Stomach (tissue), 9 donors: ENCODE measurements around the gene NDEL1. TPM values are rescaled to one million over a fixed set of nuclear protein-coding genes. Genes with fewer than 3 reads are reported as not detected.

Source experiments
- DNase-seq, 2 donors: peaks; one replicate each; pipeline versions ENCODE4 v3.0.0 to v3.0.0-alpha.2; 2013 to 2019
- H3K27ac ChIP-seq, 5 donors: fragments of 200-600 bp in 4 of 5; sonication (generic) in 4 of 5; one replicate each; pipeline ENCODE4 v1.5.1; 2013 to 2019; ENCODE audit warnings: mild to moderate bottlenecking in 1 of 5, moderate library complexity in 1 of 5
- H3K27me3 ChIP-seq, 3 donors: fragments of 200-600 bp; sonication (generic); one replicate each; pipeline ENCODE4 v1.5.1; 2017 to 2019; ENCODE audit warnings: mixed run types in 1 of 3
- H3K36me3 ChIP-seq, 4 donors: fragments of 200-600 bp; sonication (generic); 1 replicate in 3 of 4; 2 replicates in 1 of 4; pipeline ENCODE4 v1.5.1; 2016 to 2019
- H3K4me1 ChIP-seq, 4 donors: fragments of 200-600 bp; sonication (generic); one replicate each; pipeline ENCODE4 v1.5.1; 2016 to 2019
- H3K4me3 ChIP-seq, 4 donors: fragments of 200-600 bp; sonication (generic) in 3 of 4; one replicate each; pipeline ENCODE4 v1.5.1; 2016 to 2019; ENCODE audit warnings: mild to moderate bottlenecking in 1 of 4
- H3K9me3 ChIP-seq, 4 donors: fragments of 200-600 bp; sonication (generic); one replicate each; pipeline ENCODE4 v1.5.1; 2016 to 2019
- EP300 ChIP-seq: sonication (generic); formaldehyde crosslinking; IDR thresholded peaks from one replicate; pipeline ENCODE4 v1.6.1; 2017; ENCODE audit warnings: antibody characterized with exemption
- POLR2A ChIP-seq, 4 donors: fragments of 450-650 bp; IDR thresholded peaks; one replicate each; pipeline ENCODE4 v1.6.1; 2016; ENCODE audit warnings: antibody characterized with exemption in 4 of 4, control low read depth in 2 of 4, mild to moderate bottlenecking in 1 of 4, moderate library complexity in 1 of 4
- POLR2AphosphoS5 ChIP-seq, 3 donors: sonication (generic); formaldehyde crosslinking; IDR thresholded peaks; one replicate each; pipeline ENCODE4 v1.6.1; 2016; ENCODE audit warnings: antibody characterized with exemption in 3 of 3
- WGBS, 5 donors: extraction: QIAGEN DNeasy Blood & Tissue Kit in 3 of 5; methylation state at CpG; one replicate each; pipeline versions ENCODE4 v1.1.5 to v1.1.7; 2013 to 2018; 5-methylcytosine and 5-hydroxymethylcytosine counted together
- intact Hi-C: fragments of 100-400 bp; cut with DNase I; formaldehyde crosslinking; loops from one replicate; pipeline ENCODE4 v1.15.1; 2023; ENCODE audit warnings: low total_unique reads
- polyA plus RNA-seq, 3 donors: library from polyadenylated mRNA; stranded (reverse); fragments of 200-250 nt; gene quantifications; one replicate each; pipeline ENCODE4 v1.2.3, GENCODE V29; 2013
- total RNA-seq, 5 donors: library from RNA; depleted of rRNA; stranded (reverse); fragments of >200 nt; gene quantifications; one replicate each; pipeline versions ENCODE4 v1.1.0 to v1.2.3, GENCODE V29; 2014 to 2016
- TF ChIP-seq, protein P1 (sequence below), 7 experiments: fragments of 450-650 bp in 4 of 7; fragments of 200-600 bp in 3 of 7; sonication (generic) in 3 of 7; IDR thresholded peaks; one replicate each; pipeline ENCODE4 v1.5.1; 2016 to 2019; ENCODE audit warnings: antibody characterized with exemption in 7 of 7, control low read depth in 2 of 7, mild to moderate bottlenecking in 1 of 7
- donor health status: healthy with polysubstance abuse.
- donor health status: Bipolar disorder and iron deficiency.
- donor health status: healthy.

NDEL1 gene
- total and polyA plus RNA-seq, 8 donors: 12.8 to 102 (median 42.9) TPM

DNA sequence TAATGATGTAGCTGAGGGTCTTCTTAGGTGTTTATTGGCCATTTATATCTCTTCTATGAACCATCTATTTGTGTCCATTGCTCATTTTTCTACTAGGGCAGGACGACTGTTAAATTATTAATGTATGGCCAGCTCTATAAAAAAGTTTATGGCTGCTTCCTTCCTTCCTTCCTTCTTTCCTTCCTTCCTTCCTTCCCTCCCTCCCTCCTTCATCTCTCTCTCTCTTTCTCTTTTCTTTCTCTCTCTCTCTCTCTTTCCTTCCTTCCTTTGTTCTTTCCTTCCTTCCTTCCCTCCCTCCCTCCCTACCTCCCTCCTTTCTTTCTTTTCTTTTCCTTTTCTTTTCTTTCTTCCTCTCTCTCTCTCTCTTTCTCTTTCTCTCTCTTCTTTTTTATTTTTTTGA is 17.2 kb upstream of the NDEL1 start:
- Histone ChIP-seq H3K9me3 (no peaks in the 10 kb centered on the region), H3K27me3 (peaks cover 0 to 22% (median 0%) of the 10 kb centered on the region in 3 donors), H3K4me3 (no peak overlapping the region), H3K36me3 (no peaks in the 10 kb centered on the region), H3K27ac (peak overlapping the region in 2 of 5 donors; percentile 39 to 55), H3K4me1 (peaks cover 6 to 29% (median 18%) of the 10 kb centered on the region in 4 donors)
- intact Hi-C loops: no loop called here
- DNase-seq: no peak
- TF ChIP-seq, protein P1, sequence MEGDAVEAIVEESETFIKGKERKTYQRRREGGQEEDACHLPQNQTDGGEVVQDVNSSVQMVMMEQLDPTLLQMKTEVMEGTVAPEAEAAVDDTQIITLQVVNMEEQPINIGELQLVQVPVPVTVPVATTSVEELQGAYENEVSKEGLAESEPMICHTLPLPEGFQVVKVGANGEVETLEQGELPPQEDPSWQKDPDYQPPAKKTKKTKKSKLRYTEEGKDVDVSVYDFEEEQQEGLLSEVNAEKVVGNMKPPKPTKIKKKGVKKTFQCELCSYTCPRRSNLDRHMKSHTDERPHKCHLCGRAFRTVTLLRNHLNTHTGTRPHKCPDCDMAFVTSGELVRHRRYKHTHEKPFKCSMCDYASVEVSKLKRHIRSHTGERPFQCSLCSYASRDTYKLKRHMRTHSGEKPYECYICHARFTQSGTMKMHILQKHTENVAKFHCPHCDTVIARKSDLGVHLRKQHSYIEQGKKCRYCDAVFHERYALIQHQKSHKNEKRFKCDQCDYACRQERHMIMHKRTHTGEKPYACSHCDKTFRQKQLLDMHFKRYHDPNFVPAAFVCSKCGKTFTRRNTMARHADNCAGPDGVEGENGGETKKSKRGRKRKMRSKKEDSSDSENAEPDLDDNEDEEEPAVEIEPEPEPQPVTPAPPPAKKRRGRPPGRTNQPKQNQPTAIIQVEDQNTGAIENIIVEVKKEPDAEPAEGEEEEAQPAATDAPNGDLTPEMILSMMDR (IDR thresholded peaks at IDR 0.05): no peak
- TF ChIP-seq POLR2AphosphoS5 (IDR thresholded peaks at IDR 0.05): no peak
- TF ChIP-seq EP300: no peak
- no peak for TF ChIP-seq POLR2A (IDR thresholded peaks at IDR 0.05)
- WGBS, 5 donors: 55 to 82% (median 67%) methylated on average over 1 of the region's 1 CpG

DNA sequence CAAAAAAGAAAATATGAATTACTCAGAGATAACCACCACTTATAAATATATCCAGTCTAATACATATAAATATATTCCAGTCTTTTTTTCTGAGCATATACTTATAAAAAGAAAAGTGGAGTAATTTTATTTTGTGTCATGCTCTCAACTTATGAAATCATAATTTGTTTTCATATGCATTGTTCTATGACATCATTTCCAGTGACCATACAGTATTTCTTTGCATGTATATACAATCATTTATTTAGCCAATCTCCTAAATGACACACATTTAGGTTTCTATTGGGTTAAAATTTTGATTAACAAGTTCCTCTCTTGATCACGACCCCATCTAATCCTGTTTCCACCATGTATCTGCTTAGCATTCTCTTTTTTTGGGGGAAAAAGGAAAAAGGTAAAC is 16.4 kb upstream of the NDEL1 start:
- 30 to 59% (median 41%) methylated on average over 1 of the region's 1 CpG for WGBS, 5 donors
- peaks cover 0 to 17% (median 0%) of the 10 kb centered on the region in 3 donors for H3K27me3 ChIP-seq
- TF ChIP-seq POLR2A (IDR thresholded peaks at IDR 0.05) (no peak), EP300 (no peak), POLR2AphosphoS5 (IDR thresholded peaks at IDR 0.05) (no peak)
- TF ChIP-seq, protein P1 (IDR thresholded peaks at IDR 0.05): no peak
- no peak overlapping the region for H3K4me3 ChIP-seq
- H3K27ac ChIP-seq: peak overlapping the region in 3 of 5 donors; percentile 68 to 81 (median 75)
- no peak for DNase-seq
- no peaks in the 10 kb centered on the region for H3K36me3 ChIP-seq
- intact Hi-C loops: no loop called here
- peaks cover 6 to 29% (median 18%) of the 10 kb centered on the region in 4 donors for H3K4me1 ChIP-seq
- H3K9me3 ChIP-seq: no peaks in the 10 kb centered on the region

DNA sequence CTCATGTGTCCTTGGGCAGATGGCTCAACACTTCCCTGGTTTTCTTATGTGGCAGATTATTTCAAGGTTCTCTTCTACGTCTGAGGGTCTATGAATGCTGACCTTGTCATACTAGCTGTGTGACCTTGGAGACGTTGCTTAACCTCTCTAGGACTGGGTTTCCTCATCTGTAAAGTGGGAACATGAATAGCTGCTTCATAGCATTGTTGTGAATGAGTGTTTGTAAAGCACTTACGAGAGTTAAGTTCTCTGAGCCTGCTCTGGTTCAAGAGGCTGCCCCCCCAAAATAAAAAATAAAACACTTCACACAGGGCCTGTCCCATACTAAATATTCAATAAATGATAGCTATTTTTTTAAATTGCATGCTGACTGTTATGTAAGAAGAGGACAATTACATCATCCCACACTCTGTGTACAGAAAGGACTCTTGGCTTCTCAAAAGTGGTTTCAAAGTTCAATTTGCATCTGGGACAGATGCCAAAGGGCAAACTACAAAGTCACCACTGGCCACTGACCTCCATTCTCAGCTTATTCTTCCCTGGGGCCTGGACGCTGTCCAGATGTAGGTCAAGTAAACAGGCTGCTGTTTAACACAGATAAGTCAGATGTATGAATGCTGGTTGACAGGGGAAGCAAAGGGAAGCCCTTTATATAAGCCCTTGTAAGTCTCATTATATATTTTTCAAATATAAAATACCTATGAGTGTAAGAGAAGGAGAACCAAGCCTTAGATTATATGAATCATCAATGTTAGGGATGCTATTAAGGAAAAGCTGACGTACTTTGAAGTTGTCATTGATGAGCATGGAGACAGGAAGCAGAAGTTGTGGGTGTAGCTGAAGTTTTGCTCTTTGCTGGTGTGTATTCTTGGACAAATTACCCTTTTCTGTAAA is 15.4 kb upstream of the NDEL1 start:
- WGBS, 5 donors: 11 to 18% (median 15%) methylated on average over 5 of the region's 5 CpGs
- H3K4me3 ChIP-seq: no peak overlapping the region

DNA sequence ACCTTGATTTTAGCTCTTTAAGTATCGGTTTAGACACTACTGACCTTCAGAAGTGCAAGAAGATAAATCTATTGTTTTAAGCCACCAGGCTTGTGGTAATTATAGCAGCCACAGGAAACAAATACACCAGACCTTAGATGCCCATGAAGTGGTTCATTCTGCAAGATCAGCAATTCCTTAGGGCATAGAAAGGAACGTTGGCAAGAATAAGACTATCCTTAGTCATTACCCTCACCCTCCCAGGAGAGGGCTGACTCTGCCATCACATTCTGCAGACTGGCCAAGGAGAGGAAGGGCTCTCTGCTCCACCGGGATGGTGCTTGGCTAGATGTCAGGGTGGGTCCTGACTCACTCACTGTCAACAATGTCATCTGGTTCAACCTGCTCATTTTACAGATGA is 14.1 kb upstream of the NDEL1 start:
- no peaks in the 10 kb centered on the region for H3K27me3 ChIP-seq
- intact Hi-C loops: no loop called here
- H3K9me3 ChIP-seq: no peaks in the 10 kb centered on the region
- DNase-seq: no peak
- no peak overlapping the region for H3K4me3 ChIP-seq
- H3K4me1 ChIP-seq: peaks cover 6 to 33% (median 23%) of the 10 kb centered on the region in 4 donors
- TF ChIP-seq EP300 (no peak), POLR2A (IDR thresholded peaks at IDR 0.05) (no peak), POLR2AphosphoS5 (IDR thresholded peaks at IDR 0.05) (no peak)
- TF ChIP-seq, protein P1 (IDR thresholded peaks at IDR 0.05): no peak
- WGBS, 5 donors: 40 to 57% (median 52%) methylated on average over 3 of the region's 3 CpGs
- H3K27ac ChIP-seq: peak overlapping the region in 3 of 5 donors; percentile 68 to 81 (median 75)
- H3K36me3 ChIP-seq: no peaks in the 10 kb centered on the region

More for the DNA sequence above, 15.4 kb upstream of the NDEL1 start:
- Histone ChIP-seq H3K36me3 (no peaks in the 10 kb centered on the region), H3K4me1 (peaks cover 6 to 29% (median 18%) of the 10 kb centered on the region in 4 donors), H3K27ac (peak overlapping the region in 4 of 5 donors; percentile 47 to 81 (median 72)), H3K27me3 (peaks cover 0 to 9% (median 0%) of the 10 kb centered on the region in 3 donors), H3K9me3 (no peaks in the 10 kb centered on the region)
- peak; percentile 85 to 94 for DNase-seq
- intact Hi-C loops: no loop called here
- peak; percentile 26 to 88 (median 64) for TF ChIP-seq POLR2AphosphoS5 (IDR thresholded peaks at IDR 0.05)
- TF ChIP-seq, protein P1 (IDR thresholded peaks at IDR 0.05): peak in 1 of 7 experiments; percentile 3
- no peak for TF ChIP-seq POLR2A (IDR thresholded peaks at IDR 0.05)
